ENCODE results near the gene CBFA2T3.

- TF ChIP-seq CTCF (IDR thresholded peaks at IDR 0.05) (no peak), ZFX (IDR thresholded peaks at IDR 0.05; ENCODE audit: borderline replicate concordance) (no peak)
Observed at GRCh38 chr16:88897696-88898425, 79.1 kb downstream of the CBFA2T3 start.

All from 22Rv1 (cell line).